ENCODE measurements around the gene EPM2AIP1. TPM values are rescaled to one million over a fixed set of nuclear protein-coding genes. Genes with fewer than 3 reads are reported as not detected.

Gene EPM2AIP1
- total and polyA plus RNA-seq, 2 of the 8 experiments (the other 6 are each of a cell fraction or from before 2014, with no cell fraction given) = 6.6 to 9.0 TPM

GRCh38 chr3:37040231-37040630, 47.3 kb upstream of the EPM2AIP1 start:
- Histone ChIP-seq H3K79me1 (ENCODE audit: low read depth, low read length) (no peaks in the 10 kb centered on the region), H3K4me3 (ENCODE audit: extremely low read depth in 1 of 4, insufficient read depth in 2 of 4, low read depth in 3 of 4, low read length in 4 of 4) (no peak overlapping the region), H3K9me3 (ENCODE audit: insufficient read depth in 2 of 2, low read depth in 1 of 2, low read length in 1 of 2) (0 out of 4 replicates have a peak, but pooled peaks cover 0 to 3% of the 10 kb centered on the region in 2 experiments), H2BK120ac (replicated peaks; ENCODE audit: low read depth, low read length) (no peak overlapping the region), H2BK12ac (ENCODE audit: low read depth, low read length) (no peak overlapping the region), H4K20me1 (replicated peaks in 1 of 2; ENCODE audit: control insufficient read depth in 1 of 2, insufficient read depth in 2 of 2, low read length in 2 of 2) (no peaks in the 10 kb centered on the region), H2BK5ac (ENCODE audit: low read depth, low read length) (no peak overlapping the region), H3K14ac (ENCODE audit: insufficient read length) (no peak overlapping the region), H3K27ac (ENCODE audit: low read depth, low read length) (no peak overlapping the region), H3K4ac (replicated peaks; ENCODE audit: insufficient read length, low read depth, low read length) (no peak overlapping the region), H3K23ac (ENCODE audit: insufficient read length) (no peak overlapping the region), H3K9ac (replicated peaks in 1 of 4; ENCODE audit: extremely low read depth in 1 of 4, low read depth in 3 of 4, low read length in 3 of 4) (no peak overlapping the region), H2BK20ac (ENCODE audit: low read length) (no peak overlapping the region), H3K23me2 (ENCODE audit: low read depth, low read length) (no peaks in the 10 kb centered on the region), H2AFZ (ENCODE audit: low read length) (no peak overlapping the region), H3K79me2 (ENCODE audit: control insufficient read depth in 1 of 2, insufficient read depth in 2 of 2, low read length in 2 of 2) (no peaks in the 10 kb centered on the region), H3K18ac (ENCODE audit: extremely low read depth, low read length) (no peak overlapping the region), H3K36me3 (ENCODE audit: control insufficient read depth in 2 of 4, insufficient read depth in 4 of 4, low read length in 3 of 4) (peaks cover 7 to 55% (median 35%) of the 10 kb centered on the region in 4 experiments; a peak in 7 of 8 replicates), H4K8ac (ENCODE audit: extremely low read depth, insufficient read depth, low read length) (no peak overlapping the region), H3K27me3 (replicated peaks in 1 of 4; ENCODE audit: control insufficient read depth in 3 of 4, extremely low read depth in 1 of 4, insufficient read depth in 3 of 4, low read length in 3 of 4) (no peaks in the 10 kb centered on the region), H3K56ac (replicated peaks; ENCODE audit: insufficient read length, low read depth, low read length) (no peak overlapping the region), H4K5ac (ENCODE audit: insufficient read length, low read depth, low read length) (no peak overlapping the region), H4K91ac (replicated peaks; ENCODE audit: insufficient read length, low read length) (no peak overlapping the region), H2AK5ac (ENCODE audit: low read depth, low read length) (no peak overlapping the region), H2BK15ac (ENCODE audit: low read length) (no peak overlapping the region), H3K4me1 (replicated peaks in 1 of 4; ENCODE audit: control insufficient read depth in 3 of 4, insufficient read depth in 4 of 4, low read length in 3 of 4) (no peaks in the 10 kb centered on the region), H3K4me2 (ENCODE audit: insufficient read depth in 1 of 2, low read depth in 2 of 2, low read length in 2 of 2) (no peak overlapping the region)
- FAIRE-seq (no peak), DNase-seq (ENCODE audit: low read depth in 1 of 2, low spot score in 2 of 2) (no peak)
- POLR2A ChIA-PET (ENCODE audit: partially characterized antibody) = interaction anchor here (1.0 to 1.4 kb wide), 2 partner anchors 10 to 11 kb away, joined by 3 read pairs; no protein-coding TSS in a partner anchor
- CTCF ChIA-PET (ENCODE audit: partially characterized antibody) = interaction anchor here (0.6 to 1.7 kb wide), 2 partner anchors 15 to 50 kb away, joined by 3 to 4 read pairs; no protein-coding TSS in a partner anchor
- TF ChIP-seq TCF12 (IDR thresholded peaks at IDR 0.05; ENCODE audit: low read depth, low read length) = no peak
- no peak for TF ChIP-seq TAF1 (IDR thresholded peaks at IDR 0.05; ENCODE audit: low read depth, low read length)
- TF ChIP-seq RNF2 (IDR thresholded peaks at IDR 0.05; ENCODE audit: borderline replicate concordance, low read depth, low read length, missing control alignments, poor library complexity, severe bottlenecking) = no peak
- TF ChIP-seq CBX8 (IDR thresholded peaks at IDR 0.05; ENCODE audit: borderline replicate concordance, low read depth, low read length) = no peak
- WGBS, 2 experiments (ENCODE audit: extremely low coverage in 1 of 2, insufficient coverage in 1 of 2, insufficient read length in 1 of 2, insufficient replicate concordance in 2 of 2, low coverage in 1 of 2, low lambda C conversion rate in 2 of 2, missing lambda C conversion rate in 1 of 2) = 85% methylated on average over 1 of the region's 1 CpG; no CpG with 5 or more reads in 1 of the 2 experiments
